Measurements from ENCODE around the gene HNRNPU. TPM values are rescaled to one million over a fixed set of nuclear protein-coding genes. Genes with fewer than 3 reads are reported as not detected.
A peak's percentile ranks its signal among the peaks of the same experiment; 100 is the strongest.

The HNRNPU gene
- total and polyA plus RNA-seq, 2 of the 13 experiments (the other 11 are each of a cell fraction or from before 2014, with no cell fraction given), result 101 to 508 TPM

GRCh38 chr1:244862699-244863490 lies 1.4 kb downstream of the HNRNPU start:
- intact Hi-C loops (cut with micrococcal nuclease; ENCODE audit: unreplicated experiment) (loop anchor here (1.0 to 5.0 kb wide), 2 partner anchors 179 to 211 kb away; partner anchors contain the start of gene DESI2), in situ Hi-C loops (cut with HindIII; ENCODE audit: extremely low pct_ligation_motif_present, low pct_unique_long_range_greater_than_20kb) (loop anchor here (5.0 kb wide), 2 partner anchors 109 to 179 kb away; no protein-coding TSS in a partner anchor)
- peaks cover 50% of the 10 kb centered on the region for H4K20me1 ChIP-seq (ENCODE audit: insufficient read depth, low read length)
- H3K4me3 ChIP-seq (replicated peaks in 1 of 3; ENCODE audit: insufficient read depth in 1 of 3, low read depth in 2 of 3, low read length in 3 of 3), result peak overlapping the region; percentile 97 to 100 (median 99)
- H3K9me3 ChIP-seq (ENCODE audit: low read length), result no peaks in the 10 kb centered on the region
- no TSS peak for BruUV-seq (replicated peaks)
- 1% methylated on average over 29 of the region's 87 CpGs for WGBS (ENCODE audit: low lambda C conversion rate)
- DNase-seq (ENCODE audit: low spot score) (peak; percentile 89), ATAC-seq (peak; percentile 72), FAIRE-seq (no peak)
- peaks cover 4 to 38% of the 10 kb centered on the region in 2 experiments for H3K36me3 ChIP-seq (replicated peaks in 1 of 2; ENCODE audit: control insufficient read depth in 1 of 2, insufficient read depth in 2 of 2, low read length in 2 of 2)
- H3K27me3 ChIP-seq (ENCODE audit: control insufficient read depth in 1 of 2, insufficient read depth in 2 of 2, low read length in 2 of 2), result no peaks in the 10 kb centered on the region; a peak in 1 of 5 replicates
- H3K27ac ChIP-seq (ENCODE audit: extremely low read length, insufficient read depth, low read length), result peak overlapping the region; percentile 100
- peak overlapping the region; percentile 92 for H3K4me2 ChIP-seq (ENCODE audit: low read depth, low read length)
- ChIA-PET CTCF (ENCODE audit: low intra/inter-chr PET ratio, low total read pairs) (no interaction called here), POLR2A (interaction anchor here (0.6 to 8.0 kb wide), 11 partner anchors 13 to 210 kb away, joined by 3 to 163 read pairs (median 6); partner anchors contain the start of genes COX20 and DESI2)
- H2AFZ ChIP-seq (ENCODE audit: low read length), result no peak overlapping the region
- peak overlapping the region; percentile 100 for H3K9ac ChIP-seq (ENCODE audit: insufficient read depth, low read depth, low read length)
- H3K79me2 ChIP-seq (ENCODE audit: insufficient read depth, low read length), result peaks cover 65% of the 10 kb centered on the region
- peaks cover 55% of the 10 kb centered on the region for H3K4me1 ChIP-seq (ENCODE audit: insufficient read depth, low read length)
- TF ChIP-seq, protein P1, sequence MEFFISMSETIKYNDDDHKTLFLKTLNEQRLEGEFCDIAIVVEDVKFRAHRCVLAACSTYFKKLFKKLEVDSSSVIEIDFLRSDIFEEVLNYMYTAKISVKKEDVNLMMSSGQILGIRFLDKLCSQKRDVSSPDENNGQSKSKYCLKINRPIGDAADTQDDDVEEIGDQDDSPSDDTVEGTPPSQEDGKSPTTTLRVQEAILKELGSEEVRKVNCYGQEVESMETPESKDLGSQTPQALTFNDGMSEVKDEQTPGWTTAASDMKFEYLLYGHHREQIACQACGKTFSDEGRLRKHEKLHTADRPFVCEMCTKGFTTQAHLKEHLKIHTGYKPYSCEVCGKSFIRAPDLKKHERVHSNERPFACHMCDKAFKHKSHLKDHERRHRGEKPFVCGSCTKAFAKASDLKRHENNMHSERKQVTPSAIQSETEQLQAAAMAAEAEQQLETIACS (CRISPR knock-in tag; IDR thresholded peaks at IDR 0.05), result peak; percentile 87
- TF ChIP-seq HIVEP1 (CRISPR knock-in tag; IDR thresholded peaks at IDR 0.05), result no peak
- TF ChIP-seq BRCA1 (CRISPR knock-in tag; IDR thresholded peaks at IDR 0.05), result no peak
- TF ChIP-seq, protein P2, sequence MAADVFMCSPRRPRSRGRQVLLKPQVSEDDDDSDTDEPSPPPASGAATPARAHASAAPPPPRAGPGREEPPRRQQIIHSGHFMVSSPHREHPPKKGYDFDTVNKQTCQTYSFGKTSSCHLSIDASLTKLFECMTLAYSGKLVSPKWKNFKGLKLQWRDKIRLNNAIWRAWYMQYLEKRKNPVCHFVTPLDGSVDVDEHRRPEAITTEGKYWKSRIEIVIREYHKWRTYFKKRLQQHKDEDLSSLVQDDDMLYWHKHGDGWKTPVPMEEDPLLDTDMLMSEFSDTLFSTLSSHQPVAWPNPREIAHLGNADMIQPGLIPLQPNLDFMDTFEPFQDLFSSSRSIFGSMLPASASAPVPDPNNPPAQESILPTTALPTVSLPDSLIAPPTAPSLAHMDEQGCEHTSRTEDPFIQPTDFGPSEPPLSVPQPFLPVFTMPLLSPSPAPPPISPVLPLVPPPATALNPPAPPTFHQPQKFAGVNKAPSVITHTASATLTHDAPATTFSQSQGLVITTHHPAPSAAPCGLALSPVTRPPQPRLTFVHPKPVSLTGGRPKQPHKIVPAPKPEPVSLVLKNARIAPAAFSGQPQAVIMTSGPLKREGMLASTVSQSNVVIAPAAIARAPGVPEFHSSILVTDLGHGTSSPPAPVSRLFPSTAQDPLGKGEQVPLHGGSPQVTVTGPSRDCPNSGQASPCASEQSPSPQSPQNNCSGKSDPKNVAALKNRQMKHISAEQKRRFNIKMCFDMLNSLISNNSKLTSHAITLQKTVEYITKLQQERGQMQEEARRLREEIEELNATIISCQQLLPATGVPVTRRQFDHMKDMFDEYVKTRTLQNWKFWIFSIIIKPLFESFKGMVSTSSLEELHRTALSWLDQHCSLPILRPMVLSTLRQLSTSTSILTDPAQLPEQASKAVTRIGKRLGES (CRISPR knock-in tag; IDR thresholded peaks at IDR 0.05; ENCODE audit: borderline replicate concordance), result 0 out of 2 replicates have a peak, but pooled peaks have one; percentile 39
- TF ChIP-seq, protein P3, sequence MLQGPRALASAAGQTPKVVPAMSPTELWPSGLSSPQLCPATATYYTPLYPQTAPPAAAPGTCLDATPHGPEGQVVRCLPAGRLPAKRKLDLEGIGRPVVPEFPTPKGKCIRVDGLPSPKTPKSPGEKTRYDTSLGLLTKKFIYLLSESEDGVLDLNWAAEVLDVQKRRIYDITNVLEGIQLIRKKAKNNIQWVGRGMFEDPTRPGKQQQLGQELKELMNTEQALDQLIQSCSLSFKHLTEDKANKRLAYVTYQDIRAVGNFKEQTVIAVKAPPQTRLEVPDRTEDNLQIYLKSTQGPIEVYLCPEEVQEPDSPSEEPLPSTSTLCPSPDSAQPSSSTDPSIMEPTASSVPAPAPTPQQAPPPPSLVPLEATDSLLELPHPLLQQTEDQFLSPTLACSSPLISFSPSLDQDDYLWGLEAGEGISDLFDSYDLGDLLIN (CRISPR knock-in tag; IDR thresholded peaks at IDR 0.05; ENCODE audit: borderline replicate concordance), result peak; percentile 70; the same call in 1 of the 2 replicates
- TF ChIP-seq HMGXB3 (CRISPR knock-in tag; IDR thresholded peaks at IDR 0.05; ENCODE audit: borderline replicate concordance), result 0 out of 2 replicates have a peak, but pooled peaks have one; percentile 17
- TF ChIP-seq SMAD3 (CRISPR knock-in tag; IDR thresholded peaks at IDR 0.05), result no peak; the same call in 1 of the 2 replicates
- 0 out of 2 replicates have a peak, but pooled peaks have one; percentile 40 for TF ChIP-seq FOXP4 (CRISPR knock-in tag; IDR thresholded peaks at IDR 0.05)

Data from HepG2 (cell line).